ENCODE results near the gene MRPL36.
A peak's percentile ranks its signal among the peaks of the same experiment; 100 is the strongest.

MRPL36 gene

GRCh38 chr5:1806199-1806598, 6.6 kb upstream of the MRPL36 start:
- H3K4me3 ChIP-seq (replicated peaks in 1 of 2; ENCODE audit: low read depth in 2 of 2, low read length in 2 of 2), result no peak overlapping the region
- TF ChIP-seq CTCF (IDR thresholded peaks at IDR 0.05; ENCODE audit: low read depth, low read length), result no peak
- DNase-seq (ENCODE audit: low read depth in 2 of 2), result no peak

- no peak overlapping the region for H3K4me3 ChIP-seq (replicated peaks in 1 of 2; ENCODE audit: low read depth in 2 of 2, low read length in 2 of 2)
- TF ChIP-seq CTCF (IDR thresholded peaks at IDR 0.05; ENCODE audit: low read depth, low read length), result no peak
- DNase-seq (ENCODE audit: low read depth in 2 of 2), result no peak
Observed at GRCh38 chr5:1805736-1806135, 6.1 kb upstream of the MRPL36 start.

GRCh38 chr5:1805326-1805725, 5.7 kb upstream of the MRPL36 start:
- DNase-seq (ENCODE audit: low read depth in 2 of 2), result no peak
- no peak for TF ChIP-seq CTCF (IDR thresholded peaks at IDR 0.05; ENCODE audit: low read depth, low read length)

GRCh38 chr5:1804001-1804690, 4.5 kb upstream of the MRPL36 start:
- no peak overlapping the region for H3K4me3 ChIP-seq (replicated peaks in 1 of 2; ENCODE audit: low read depth in 2 of 2, low read length in 2 of 2)
- TF ChIP-seq CTCF (IDR thresholded peaks at IDR 0.05; ENCODE audit: low read depth, low read length), result no peak
- DNase-seq (ENCODE audit: low read depth in 2 of 2), result peak in 1 of 2 donors; percentile 46

More at GRCh38 chr5:1805326-1805725, 5.7 kb upstream of the MRPL36 start:
- H3K4me3 ChIP-seq (replicated peaks in 1 of 2; ENCODE audit: low read depth in 2 of 2, low read length in 2 of 2), result no peak overlapping the region

- no peak for DNase-seq (ENCODE audit: low read depth in 2 of 2)
- no peak for TF ChIP-seq CTCF (IDR thresholded peaks at IDR 0.05; ENCODE audit: low read depth, low read length)
- no peak overlapping the region for H3K4me3 ChIP-seq (replicated peaks in 1 of 2; ENCODE audit: low read depth in 2 of 2, low read length in 2 of 2)
Observed at GRCh38 chr5:1803192-1803591, 3.6 kb upstream of the MRPL36 start.

- peak in 1 of 2 donors; percentile 18 for DNase-seq (ENCODE audit: low read depth in 2 of 2)
- H3K4me3 ChIP-seq (replicated peaks in 1 of 2; ENCODE audit: low read depth in 2 of 2, low read length in 2 of 2), result peak overlapping the region; percentile 76 to 96
- TF ChIP-seq CTCF (IDR thresholded peaks at IDR 0.05; ENCODE audit: low read depth, low read length), result no peak
Observed at GRCh38 chr5:1801967-1802295, 2.3 kb upstream of the MRPL36 start.

All from cardiac fibroblast (primary cell).